Erythroblast (primary cell): ENCODE results near the gene GJE1.

Experiments used
- GATA1 ChIP-seq: IDR thresholded peaks from 2 replicates; pipeline ENCODE4 v1.6.1; 2011; ENCODE audit warnings: low read depth, mild to moderate bottlenecking, control low read depth, low read length, moderate library complexity
- POLR2A ChIP-seq: IDR thresholded peaks from 2 replicates; pipeline ENCODE4 v1.6.1; 2011; ENCODE audit warnings: mild to moderate bottlenecking, low read length

DNA sequence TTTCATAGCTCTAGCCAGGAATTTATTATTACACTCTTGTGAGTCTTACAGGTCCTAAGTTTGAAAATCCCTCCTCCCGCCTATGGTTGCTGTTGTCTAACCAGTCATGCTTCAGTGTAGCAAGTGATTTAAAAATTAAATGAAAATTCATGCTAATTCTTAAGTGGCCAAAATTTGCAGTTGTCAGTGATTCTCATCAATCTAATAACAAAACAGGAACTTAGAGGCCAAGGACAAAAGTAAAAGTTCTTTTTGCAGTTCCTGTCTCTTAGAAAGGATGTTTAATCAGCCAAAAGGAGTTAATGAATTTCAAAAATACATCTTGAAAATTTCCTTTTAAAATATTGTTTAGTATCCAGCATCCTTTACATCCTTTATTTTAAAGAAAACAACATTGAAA is 50.6 kb downstream of the GJE1 start:
- TF ChIP-seq POLR2A (no peak), GATA1 (no peak)
